K562 (cell line): ENCODE data around the gene GMPR. TPM values are rescaled to one million over a fixed set of nuclear protein-coding genes. Genes with fewer than 3 reads are reported as not detected.
A peak's percentile ranks its signal among the peaks of the same experiment; 100 is the strongest.

Experiments
- CHD7 ChIP-seq: fragments of 200-600 bp; sonication (generic); IDR thresholded peaks from one replicate; pipeline ENCODE4 v1.6.1; 2012; ENCODE audit warnings: mild to moderate bottlenecking, low read depth, low read length, inconsistent platforms
- CTCF ChIP-seq, 3 experiments: IDR thresholded peaks in 2 of 3; conservative IDR thresholded peaks in 1 of 3; 2 replicates each; pipeline ENCODE4 v1.5.1; 2011 to 2012; ENCODE audit warnings: low read length in 3 of 3, mild to moderate bottlenecking in 3 of 3, control low read depth in 2 of 3, improper control_type of control experiment in 1 of 3, inconsistent platforms in 1 of 3, low read depth in 1 of 3, mixed read lengths in 1 of 3, moderate library complexity in 1 of 3; ENCODE audit not compliant: insufficient read depth in 2 of 3
- RNF2 ChIP-seq: sonication (generic); IDR thresholded peaks from 2 replicates; pipeline ENCODE4 v1.6.1; 2016
- ZNF592 ChIP-seq: fragments of 450-650 bp; IDR thresholded peaks from 2 replicates; pipeline ENCODE4 v1.6.1; 2017; ENCODE audit warnings: antibody characterized with exemption, mild to moderate bottlenecking
- polyA plus RNA-seq, 8 experiments: library from polyadenylated mRNA; depleted of rRNA in 4 of 8; stranded (reverse) in 5 of 8; unstranded in 3 of 8; fragments of >200 nt; fragmentation: Nextera tagmentation in 2 of 8; fragmentation: Illumina TruSeq in 1 of 8; extraction: Ambion mirVana in 2 of 8; extraction: Trizol in 1 of 8; gene quantifications; 2 replicates each; pipeline versions ENCODE4 v1.2.1 to v1.2.3, GENCODE V29; 2011 to 2014; ENCODE audit warnings: inconsistent platforms in 1 of 8, missing spikeins in 1 of 8
- total RNA-seq, 7 experiments: library from RNA; depleted of rRNA in 6 of 7; stranded (reverse); fragments of >200 nt in 6 of 7; fragmentation: Illumina TruSeq in 2 of 7; extraction: Trizol in 2 of 7; gene quantifications; 2 replicates each; pipeline versions ENCODE4 v1.2.1 to v1.2.3, GENCODE V29; 2011 to 2021; ENCODE audit warnings: low replicate concordance in 1 of 7

The GMPR gene
- total and polyA plus RNA-seq, 9 of the 15 experiments (the other 6 are each of a cell fraction or from before 2014, with no cell fraction given) = 34.6 to 83.7 (median 49.8) TPM

- TF ChIP-seq CHD7 = no peak
- TF ChIP-seq RNF2 = peak; percentile 43; the same call in 1 of the 2 replicates
- peak in 1 of 3 experiments; percentile 6; a peak in 1 of 6 replicates for TF ChIP-seq CTCF (IDR thresholded peaks at IDR 0.05 in 2 of 3, conservative IDR thresholded peaks at IDR 0.05 in 1 of 3; ENCODE audit: insufficient read depth in 2 of 3, low read depth in 1 of 3, low read length in 3 of 3)
- peak; percentile 90 for TF ChIP-seq ZNF592
These were observed 81.6 kb downstream of the GMPR start (continued) for GRCh38 chr6:16319813-16320532.
